DND-41 (cell line): ENCODE data around the gene IL6R.

ENCODE experiments used
- EZH2 ChIP-seq: IDR thresholded peaks from 3 replicates; pipeline ENCODE4 v1.6.1; 2012; ENCODE audit warnings: borderline replicate concordance, low read depth, mild to moderate bottlenecking, moderate library complexity, low read length, inconsistent platforms; ENCODE audit not compliant: severe bottlenecking
- TF ChIP-seq, protein P1 (sequence below): IDR thresholded peaks from 2 replicates; pipeline ENCODE4 v1.5.1; 2012; ENCODE audit warnings: borderline replicate concordance, low read length, moderate library complexity, mild to moderate bottlenecking; ENCODE audit not compliant: poor library complexity, severe bottlenecking; ENCODE audit errors: extremely low read depth

DNA sequence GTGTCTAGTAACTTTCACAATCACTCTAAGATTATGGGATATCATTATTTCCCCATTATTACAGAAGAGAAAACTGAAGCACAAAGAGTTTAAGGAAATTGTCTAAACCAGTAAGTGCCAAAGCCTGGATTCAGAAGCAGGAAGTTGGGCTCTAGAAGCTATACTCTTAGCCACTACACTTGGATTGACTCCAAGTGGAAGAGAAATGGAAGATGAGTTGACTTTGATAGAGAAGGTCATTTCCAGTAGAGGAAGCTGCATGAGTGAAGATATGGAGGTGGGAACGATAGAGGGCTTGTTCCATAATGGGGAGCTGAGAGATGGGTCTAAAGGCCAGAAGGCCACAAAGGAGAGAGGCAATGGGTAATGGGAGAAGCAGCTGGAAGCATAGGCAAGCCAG is 85.2 kb downstream of the IL6R start:
- TF ChIP-seq EZH2: no peak
- TF ChIP-seq, protein P1, sequence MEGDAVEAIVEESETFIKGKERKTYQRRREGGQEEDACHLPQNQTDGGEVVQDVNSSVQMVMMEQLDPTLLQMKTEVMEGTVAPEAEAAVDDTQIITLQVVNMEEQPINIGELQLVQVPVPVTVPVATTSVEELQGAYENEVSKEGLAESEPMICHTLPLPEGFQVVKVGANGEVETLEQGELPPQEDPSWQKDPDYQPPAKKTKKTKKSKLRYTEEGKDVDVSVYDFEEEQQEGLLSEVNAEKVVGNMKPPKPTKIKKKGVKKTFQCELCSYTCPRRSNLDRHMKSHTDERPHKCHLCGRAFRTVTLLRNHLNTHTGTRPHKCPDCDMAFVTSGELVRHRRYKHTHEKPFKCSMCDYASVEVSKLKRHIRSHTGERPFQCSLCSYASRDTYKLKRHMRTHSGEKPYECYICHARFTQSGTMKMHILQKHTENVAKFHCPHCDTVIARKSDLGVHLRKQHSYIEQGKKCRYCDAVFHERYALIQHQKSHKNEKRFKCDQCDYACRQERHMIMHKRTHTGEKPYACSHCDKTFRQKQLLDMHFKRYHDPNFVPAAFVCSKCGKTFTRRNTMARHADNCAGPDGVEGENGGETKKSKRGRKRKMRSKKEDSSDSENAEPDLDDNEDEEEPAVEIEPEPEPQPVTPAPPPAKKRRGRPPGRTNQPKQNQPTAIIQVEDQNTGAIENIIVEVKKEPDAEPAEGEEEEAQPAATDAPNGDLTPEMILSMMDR: no peak
